ENCODE results near the gene PITPNM2. TPM values are rescaled to one million over a fixed set of nuclear protein-coding genes. Genes with fewer than 3 reads are reported as not detected.

PITPNM2 gene
- total RNA-seq, 1 experiment from 2014 or later, result 15.2 TPM

DNA sequence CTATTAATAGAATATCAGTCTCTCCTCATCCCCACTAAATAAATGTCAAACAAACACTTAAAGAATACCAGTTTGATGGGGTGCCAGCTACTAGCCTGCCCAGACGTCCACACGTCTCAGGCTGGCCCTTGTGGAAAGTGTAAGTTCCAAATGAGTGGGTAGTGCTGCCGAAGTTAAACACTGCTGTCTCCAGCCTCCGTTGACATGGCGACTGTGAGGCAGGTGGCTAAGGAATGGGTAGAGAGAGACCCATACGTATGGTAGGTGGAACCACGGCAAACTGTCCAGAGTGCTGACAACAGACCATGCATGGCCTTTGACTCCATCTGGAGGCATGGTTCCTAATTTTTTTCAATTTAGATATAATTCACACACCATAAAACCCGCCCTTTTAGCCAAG lies 37.9 kb downstream of the PITPNM2 start:
- DNase-seq (ENCODE audit: low read depth, low spot score) (no peak), ATAC-seq (no peak)
- Histone ChIP-seq H3K4me2 (ENCODE audit: low read length) (no peak overlapping the region), H3K27ac (ENCODE audit: low read depth, low read length) (no peak overlapping the region), H3K36me3 (ENCODE audit: control insufficient read depth in 1 of 2, insufficient read depth in 2 of 2, low read length in 2 of 2) (no peaks in the 10 kb centered on the region), H4K20me1 (ENCODE audit: insufficient read depth) (no peaks in the 10 kb centered on the region), H3K79me2 (ENCODE audit: insufficient read depth, low read length) (no peaks in the 10 kb centered on the region; the same call in 1 of the 2 replicates), H3K4me1 (ENCODE audit: control insufficient read depth in 1 of 2, insufficient read depth in 2 of 2, low read length in 2 of 2) (no peaks in the 10 kb centered on the region; a peak in 1 of 4 replicates), H3K27me3 (ENCODE audit: insufficient read depth, low read length) (no peaks in the 10 kb centered on the region), H2AFZ (ENCODE audit: low read depth, low read length, poor library complexity, severe bottlenecking) (no peak overlapping the region), H3K9me2 (ENCODE audit: insufficient read depth) (no peaks in the 10 kb centered on the region), H3K9ac (ENCODE audit: low read length) (no peak overlapping the region), H3K4me3 (replicated peaks in 1 of 2; ENCODE audit: low read depth in 1 of 2, low read length in 2 of 2) (no peak overlapping the region), H3K9me3 (ENCODE audit: control insufficient read depth in 1 of 2, insufficient read depth in 1 of 2, low read depth in 1 of 2, low read length in 2 of 2) (no peaks in the 10 kb centered on the region)
- CTCF ChIA-PET, result no interaction called here
- intact Hi-C loops (cut with micrococcal nuclease), result no loop called here
- RAD21 ChIA-PET (ENCODE audit: low non-redundant PET in 1 of 2, low total read pairs in 2 of 2, uncharacterized antibody in 2 of 2, unreplicated experiment in 2 of 2), result no interaction called here
- POLR2A ChIA-PET, result no interaction called here
- BruUV-seq (replicated peaks), result no TSS peak
- TF ChIP-seq, protein P1, sequence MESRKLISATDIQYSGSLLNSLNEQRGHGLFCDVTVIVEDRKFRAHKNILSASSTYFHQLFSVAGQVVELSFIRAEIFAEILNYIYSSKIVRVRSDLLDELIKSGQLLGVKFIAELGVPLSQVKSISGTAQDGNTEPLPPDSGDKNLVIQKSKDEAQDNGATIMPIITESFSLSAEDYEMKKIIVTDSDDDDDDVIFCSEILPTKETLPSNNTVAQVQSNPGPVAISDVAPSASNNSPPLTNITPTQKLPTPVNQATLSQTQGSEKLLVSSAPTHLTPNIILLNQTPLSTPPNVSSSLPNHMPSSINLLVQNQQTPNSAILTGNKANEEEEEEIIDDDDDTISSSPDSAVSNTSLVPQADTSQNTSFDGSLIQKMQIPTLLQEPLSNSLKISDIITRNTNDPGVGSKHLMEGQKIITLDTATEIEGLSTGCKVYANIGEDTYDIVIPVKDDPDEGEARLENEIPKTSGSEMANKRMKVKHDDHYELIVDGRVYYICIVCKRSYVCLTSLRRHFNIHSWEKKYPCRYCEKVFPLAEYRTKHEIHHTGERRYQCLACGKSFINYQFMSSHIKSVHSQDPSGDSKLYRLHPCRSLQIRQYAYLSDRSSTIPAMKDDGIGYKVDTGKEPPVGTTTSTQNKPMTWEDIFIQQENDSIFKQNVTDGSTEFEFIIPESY (IDR thresholded peaks at IDR 0.05; ENCODE audit: extremely low read depth, insufficient replicate concordance, low read length), result no peak
- TF ChIP-seq ZNF274 (IDR thresholded peaks at IDR 0.05; ENCODE audit: low read depth, low read length), result no peak
- TF ChIP-seq ZFX (IDR thresholded peaks at IDR 0.05), result no peak
- no peak for TF ChIP-seq SIN3A (IDR thresholded peaks at IDR 0.05; ENCODE audit: low read depth)
- no peak for TF ChIP-seq POLR2AphosphoS5 (IDR thresholded peaks at IDR 0.05; ENCODE audit: low read depth, low read length)
- TF ChIP-seq ELF1 (IDR thresholded peaks at IDR 0.05; ENCODE audit: borderline replicate concordance, low read depth), result no peak
- no peak for TF ChIP-seq CEBPB (IDR thresholded peaks at IDR 0.05; ENCODE audit: low read depth)
- TF ChIP-seq EGR1 (IDR thresholded peaks at IDR 0.05; ENCODE audit: low read depth), result no peak
- TF ChIP-seq SP1 (IDR thresholded peaks at IDR 0.05; ENCODE audit: low read depth), result no peak
- no peak for TF ChIP-seq RAD21 (IDR thresholded peaks at IDR 0.05; ENCODE audit: low read depth)
- no peak for TF ChIP-seq YY1 (IDR thresholded peaks at IDR 0.05; ENCODE audit: extremely low read depth, insufficient replicate concordance, low read depth, low read length)
- TF ChIP-seq, protein P2, sequence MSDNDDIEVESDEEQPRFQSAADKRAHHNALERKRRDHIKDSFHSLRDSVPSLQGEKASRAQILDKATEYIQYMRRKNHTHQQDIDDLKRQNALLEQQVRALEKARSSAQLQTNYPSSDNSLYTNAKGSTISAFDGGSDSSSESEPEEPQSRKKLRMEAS (IDR thresholded peaks at IDR 0.05), result no peak
- TF ChIP-seq, protein P3, sequence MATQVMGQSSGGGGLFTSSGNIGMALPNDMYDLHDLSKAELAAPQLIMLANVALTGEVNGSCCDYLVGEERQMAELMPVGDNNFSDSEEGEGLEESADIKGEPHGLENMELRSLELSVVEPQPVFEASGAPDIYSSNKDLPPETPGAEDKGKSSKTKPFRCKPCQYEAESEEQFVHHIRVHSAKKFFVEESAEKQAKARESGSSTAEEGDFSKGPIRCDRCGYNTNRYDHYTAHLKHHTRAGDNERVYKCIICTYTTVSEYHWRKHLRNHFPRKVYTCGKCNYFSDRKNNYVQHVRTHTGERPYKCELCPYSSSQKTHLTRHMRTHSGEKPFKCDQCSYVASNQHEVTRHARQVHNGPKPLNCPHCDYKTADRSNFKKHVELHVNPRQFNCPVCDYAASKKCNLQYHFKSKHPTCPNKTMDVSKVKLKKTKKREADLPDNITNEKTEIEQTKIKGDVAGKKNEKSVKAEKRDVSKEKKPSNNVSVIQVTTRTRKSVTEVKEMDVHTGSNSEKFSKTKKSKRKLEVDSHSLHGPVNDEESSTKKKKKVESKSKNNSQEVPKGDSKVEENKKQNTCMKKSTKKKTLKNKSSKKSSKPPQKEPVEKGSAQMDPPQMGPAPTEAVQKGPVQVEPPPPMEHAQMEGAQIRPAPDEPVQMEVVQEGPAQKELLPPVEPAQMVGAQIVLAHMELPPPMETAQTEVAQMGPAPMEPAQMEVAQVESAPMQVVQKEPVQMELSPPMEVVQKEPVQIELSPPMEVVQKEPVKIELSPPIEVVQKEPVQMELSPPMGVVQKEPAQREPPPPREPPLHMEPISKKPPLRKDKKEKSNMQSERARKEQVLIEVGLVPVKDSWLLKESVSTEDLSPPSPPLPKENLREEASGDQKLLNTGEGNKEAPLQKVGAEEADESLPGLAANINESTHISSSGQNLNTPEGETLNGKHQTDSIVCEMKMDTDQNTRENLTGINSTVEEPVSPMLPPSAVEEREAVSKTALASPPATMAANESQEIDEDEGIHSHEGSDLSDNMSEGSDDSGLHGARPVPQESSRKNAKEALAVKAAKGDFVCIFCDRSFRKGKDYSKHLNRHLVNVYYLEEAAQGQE (IDR thresholded peaks at IDR 0.05; ENCODE audit: low read depth), result no peak
- TF ChIP-seq JUND (IDR thresholded peaks at IDR 0.05), result no peak
- TF ChIP-seq, protein P4, sequence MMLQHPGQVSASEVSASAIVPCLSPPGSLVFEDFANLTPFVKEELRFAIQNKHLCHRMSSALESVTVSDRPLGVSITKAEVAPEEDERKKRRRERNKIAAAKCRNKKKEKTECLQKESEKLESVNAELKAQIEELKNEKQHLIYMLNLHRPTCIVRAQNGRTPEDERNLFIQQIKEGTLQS (IDR thresholded peaks at IDR 0.05), result no peak
- TF ChIP-seq EZH2 (IDR thresholded peaks at IDR 0.05), result no peak
- TF ChIP-seq, protein P5, sequence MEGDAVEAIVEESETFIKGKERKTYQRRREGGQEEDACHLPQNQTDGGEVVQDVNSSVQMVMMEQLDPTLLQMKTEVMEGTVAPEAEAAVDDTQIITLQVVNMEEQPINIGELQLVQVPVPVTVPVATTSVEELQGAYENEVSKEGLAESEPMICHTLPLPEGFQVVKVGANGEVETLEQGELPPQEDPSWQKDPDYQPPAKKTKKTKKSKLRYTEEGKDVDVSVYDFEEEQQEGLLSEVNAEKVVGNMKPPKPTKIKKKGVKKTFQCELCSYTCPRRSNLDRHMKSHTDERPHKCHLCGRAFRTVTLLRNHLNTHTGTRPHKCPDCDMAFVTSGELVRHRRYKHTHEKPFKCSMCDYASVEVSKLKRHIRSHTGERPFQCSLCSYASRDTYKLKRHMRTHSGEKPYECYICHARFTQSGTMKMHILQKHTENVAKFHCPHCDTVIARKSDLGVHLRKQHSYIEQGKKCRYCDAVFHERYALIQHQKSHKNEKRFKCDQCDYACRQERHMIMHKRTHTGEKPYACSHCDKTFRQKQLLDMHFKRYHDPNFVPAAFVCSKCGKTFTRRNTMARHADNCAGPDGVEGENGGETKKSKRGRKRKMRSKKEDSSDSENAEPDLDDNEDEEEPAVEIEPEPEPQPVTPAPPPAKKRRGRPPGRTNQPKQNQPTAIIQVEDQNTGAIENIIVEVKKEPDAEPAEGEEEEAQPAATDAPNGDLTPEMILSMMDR (IDR thresholded peaks at IDR 0.05 in 2 of 3, conservative IDR thresholded peaks at IDR 0.05 in 1 of 3; ENCODE audit: borderline replicate concordance in 1 of 3, insufficient read depth in 1 of 3, low read depth in 2 of 3, low read length in 2 of 3), result no peak
- no peak for TF ChIP-seq FOSL1 (IDR thresholded peaks at IDR 0.05; ENCODE audit: low read depth)
- TF ChIP-seq CBX3 (IDR thresholded peaks at IDR 0.05; ENCODE audit: low read depth), result no peak

Data from HCT116 (cell line).